NB4 (cell line): ENCODE data around the gene SORL1-AS1.

Experiments
- DNase-seq: peaks from one replicate; pipeline ENCODE4 v3.0.0; 2010; ENCODE audit warnings: low read depth
- H3K4me3 ChIP-seq: one replicate; pipeline ENCODE4 v1.5.1; 2011; ENCODE audit warnings: mild to moderate bottlenecking, low read depth, low read length, moderate library complexity
- CTCF ChIP-seq: IDR thresholded peaks from one replicate; pipeline ENCODE4 v1.5.1; 2012; ENCODE audit warnings: low read depth, low read length
- MYC ChIP-seq: IDR thresholded peaks from 2 replicates; pipeline ENCODE4 v1.6.1; 2011; ENCODE audit warnings: low read depth, low read length
- POLR2A ChIP-seq: IDR thresholded peaks from 2 replicates; pipeline ENCODE4 v1.6.1; 2011; ENCODE audit warnings: mild to moderate bottlenecking; ENCODE audit not compliant: insufficient read length; ENCODE audit errors: extremely low read depth
- TF ChIP-seq, protein P1 (sequence below): IDR thresholded peaks from 2 replicates; pipeline ENCODE4 v1.6.1; 2011; ENCODE audit warnings: low read depth, low read length

SORL1-AS1 gene

GRCh38 chr11:121420398-121420797 is 32.4 kb downstream of the SORL1-AS1 start:
- no peak for DNase-seq
- H3K4me3 ChIP-seq, result no peak overlapping the region
- TF ChIP-seq MYC (no peak), CTCF (no peak), POLR2A (no peak)
- TF ChIP-seq, protein P1, sequence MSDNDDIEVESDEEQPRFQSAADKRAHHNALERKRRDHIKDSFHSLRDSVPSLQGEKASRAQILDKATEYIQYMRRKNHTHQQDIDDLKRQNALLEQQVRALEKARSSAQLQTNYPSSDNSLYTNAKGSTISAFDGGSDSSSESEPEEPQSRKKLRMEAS, result no peak

DNA sequence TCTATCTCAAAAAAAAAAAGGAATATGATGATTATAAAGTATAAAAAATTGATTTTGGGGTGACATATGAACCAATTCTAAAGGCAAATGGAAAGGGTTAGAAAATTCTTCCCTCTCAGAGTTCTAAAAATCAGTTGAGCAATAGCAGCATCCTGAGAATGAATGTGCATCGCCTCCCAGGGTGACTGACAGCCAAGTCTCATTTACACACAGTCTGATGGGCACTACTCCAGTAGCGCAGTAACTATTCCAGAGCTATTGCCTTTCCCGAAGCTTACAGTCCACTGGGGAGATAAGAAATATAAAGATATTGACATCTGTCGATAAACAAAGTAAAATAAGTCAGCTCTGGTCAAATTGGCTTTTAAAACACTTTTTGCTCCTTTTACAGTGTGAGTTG is 32.9 kb downstream of the SORL1-AS1 start:
- peak; percentile 38 for DNase-seq
- TF ChIP-seq POLR2A (no peak), CTCF (no peak), MYC (no peak)
- TF ChIP-seq, protein P1, result no peak
- no peak overlapping the region for H3K4me3 ChIP-seq

DNA sequence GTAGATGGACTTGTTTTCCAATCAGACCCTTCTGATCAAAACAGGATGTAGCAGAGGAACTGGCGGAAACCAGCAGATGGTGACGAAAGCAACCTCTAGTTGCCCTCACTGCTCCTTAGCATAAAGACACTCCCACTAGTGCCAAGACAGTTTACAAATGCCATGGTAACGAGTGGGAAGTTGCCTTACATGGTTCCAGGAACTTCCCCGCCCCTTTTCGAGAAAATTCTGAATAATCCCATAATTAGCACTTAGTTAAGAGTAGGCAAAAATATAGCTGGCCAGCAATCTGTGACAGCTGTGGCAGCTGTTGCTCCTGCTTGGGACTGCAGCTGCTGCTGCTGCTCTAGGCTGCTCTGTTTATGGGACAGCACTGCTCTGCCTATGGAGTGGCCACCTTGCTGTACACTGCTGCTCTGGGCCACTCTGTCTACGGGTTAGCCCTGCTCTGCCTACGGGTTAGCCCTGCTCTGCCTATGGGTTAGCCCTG is 34.1 kb downstream of the SORL1-AS1 start:
- H3K4me3 ChIP-seq, result no peak overlapping the region
- peak; percentile 96 for DNase-seq
- TF ChIP-seq MYC, result 0 out of 2 replicates have a peak, but pooled peaks have one; percentile 48
- TF ChIP-seq, protein P1, result peak; percentile 60
- no peak for TF ChIP-seq CTCF
- TF ChIP-seq POLR2A, result no peak

- TF ChIP-seq MYC, result no peak
- no peak for TF ChIP-seq POLR2A
- TF ChIP-seq, protein P1, result no peak
- no peak for TF ChIP-seq CTCF
- H3K4me3 ChIP-seq, result no peak overlapping the region
- no peak for DNase-seq
These were observed 35.2 kb downstream of the SORL1-AS1 start for GRCh38 chr11:121417607-121418006.

DNA sequence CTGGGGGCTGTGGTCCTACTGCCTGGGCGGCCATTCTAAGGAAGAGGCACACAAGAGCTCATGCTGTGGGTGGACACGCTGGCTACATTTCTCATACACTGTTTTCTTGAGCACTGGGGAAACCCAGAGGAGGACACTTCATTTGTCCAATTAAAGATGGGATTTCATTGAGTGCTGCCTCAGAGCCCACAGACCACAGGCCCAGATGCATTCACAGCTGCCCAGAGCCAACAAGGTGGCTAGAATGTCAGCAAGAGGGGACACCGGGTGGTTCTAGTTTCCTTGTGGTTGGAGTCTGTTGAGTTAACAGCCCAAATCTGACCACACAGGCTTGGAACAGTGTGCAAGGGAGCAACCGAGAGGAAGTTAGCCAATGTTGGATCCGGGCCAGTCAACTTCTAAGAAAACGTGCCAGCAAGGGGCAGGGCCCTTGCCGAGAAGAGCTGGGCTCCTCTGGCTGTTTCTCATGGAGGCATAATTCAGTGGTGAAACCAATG is 35.7 kb downstream of the SORL1-AS1 start:
- TF ChIP-seq MYC, result peak; percentile 90
- TF ChIP-seq, protein P1, result peak; percentile 83
- TF ChIP-seq POLR2A, result no peak
- TF ChIP-seq CTCF, result no peak
- no peak overlapping the region for H3K4me3 ChIP-seq
- peak; percentile 100 for DNase-seq
